ENCODE results near the gene NUP85.
A peak's percentile ranks its signal among the peaks of the same experiment; 100 is the strongest.
"Not testable (repeated sequence)": the region's sequence is repeated elsewhere in the genome, so short reads cannot be mapped to it uniquely, and the experiment has no call there.

The NUP85 gene

GRCh38 chr17:75269844-75270217 is 64.4 kb downstream of the NUP85 start:
- no peak for DNase-seq

GRCh38 chr17:75270218-75270965 is 64.9 kb downstream of the NUP85 start:
- DNase-seq = peak in 3 of 4 experiments; percentile 22 to 29 (median 22)

GRCh38 chr17:75270966-75271232 is 65.4 kb downstream of the NUP85 start, which contains the start of gene MIF4GD:
Gene MIF4GD (minus strand): TSS chr17:75271231. CDS start chr17:75270195, 1,036 bp downstream.
- no peak for DNase-seq

GRCh38 chr17:75271233-75271954 is 65.9 kb downstream of the NUP85 start:
- peak; percentile 72 to 86 (median 80) for DNase-seq

- DNase-seq = no peak
These were observed 66.7 kb downstream of the NUP85 start for GRCh38 chr17:75271955-75272847.

- no peak for DNase-seq
These were observed 67.3 kb downstream of the NUP85 start for GRCh38 chr17:75272848-75273184.

GRCh38 chr17:75273977-75274708 is 68.7 kb downstream of the NUP85 start:
- no peak for DNase-seq

- DNase-seq = no peak
These were observed 72.2 kb downstream of the NUP85 start for GRCh38 chr17:75277664-75278071.

GRCh38 chr17:75280189-75280588 is 74.7 kb downstream of the NUP85 start:
- DNase-seq = not testable (repeated sequence)

- DNase-seq = no peak
These were observed 79.6 kb downstream of the NUP85 start for GRCh38 chr17:75285123-75285522.
